HG03571 (cell line): Measurements from ENCODE around the gene SLC40A1.

Experiments used
- ATAC-seq: cut with Tn5 transposase; IDR thresholded peaks from one replicate; pipeline ENCODE4 v1.9.1; 2021; ENCODE audit not compliant: unreplicated experiment

SLC40A1 gene

DNA sequence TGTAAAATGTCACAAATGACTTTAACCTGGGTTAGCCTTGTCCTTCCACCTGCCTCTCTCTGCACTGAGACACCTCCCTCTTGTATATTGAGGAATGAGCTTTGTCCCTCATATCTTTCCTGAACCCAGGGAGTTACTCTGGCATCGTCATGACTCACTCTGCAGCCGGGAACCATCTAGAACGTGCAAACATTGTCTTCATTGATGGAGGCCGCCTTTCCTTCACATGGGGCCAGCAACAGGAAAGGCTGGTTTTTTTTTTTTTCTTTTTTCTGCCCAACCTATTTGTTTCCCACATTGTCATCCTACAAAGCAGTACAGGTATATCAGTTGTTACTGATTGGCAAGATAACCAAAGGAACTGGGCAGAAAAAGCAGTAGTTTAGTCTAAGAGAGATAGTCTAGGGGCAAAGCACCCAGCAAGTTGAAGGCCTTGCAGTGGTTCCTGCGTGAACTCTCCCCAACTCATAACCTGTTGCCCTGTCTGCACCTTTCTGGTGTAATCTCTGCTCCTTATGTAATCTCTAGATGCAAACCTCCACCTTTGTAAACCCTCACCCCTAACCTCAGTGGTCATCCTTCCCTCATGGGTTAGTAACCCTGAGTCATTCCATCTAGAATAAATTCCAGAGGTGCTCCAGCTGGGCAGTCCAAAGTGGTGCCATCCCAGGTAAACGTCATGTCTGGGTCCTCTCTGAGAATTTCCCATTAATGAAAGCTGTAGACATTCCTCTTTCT lies 38.3 kb downstream of the SLC40A1 start:
- ATAC-seq = no peak

DNA sequence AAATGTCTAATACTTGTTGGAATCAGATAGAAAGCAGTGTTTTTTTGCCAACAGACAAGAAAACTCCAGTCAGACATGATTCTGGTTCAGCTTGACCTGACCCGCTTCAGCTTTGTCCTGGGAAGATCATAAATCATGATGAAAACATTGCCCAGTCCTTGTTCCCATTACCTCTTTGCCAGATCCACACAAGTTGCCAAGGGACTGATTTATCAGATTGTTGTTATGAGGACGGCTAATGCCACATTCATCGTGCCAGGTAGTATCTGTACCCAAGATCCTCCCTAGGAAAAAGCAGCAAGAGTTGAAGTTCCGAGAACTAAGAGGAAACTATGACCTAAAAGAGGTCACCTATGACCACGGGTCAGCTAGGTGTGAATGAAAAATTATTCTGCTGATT lies 39.0 kb downstream of the SLC40A1 start:
- ATAC-seq = no peak

DNA sequence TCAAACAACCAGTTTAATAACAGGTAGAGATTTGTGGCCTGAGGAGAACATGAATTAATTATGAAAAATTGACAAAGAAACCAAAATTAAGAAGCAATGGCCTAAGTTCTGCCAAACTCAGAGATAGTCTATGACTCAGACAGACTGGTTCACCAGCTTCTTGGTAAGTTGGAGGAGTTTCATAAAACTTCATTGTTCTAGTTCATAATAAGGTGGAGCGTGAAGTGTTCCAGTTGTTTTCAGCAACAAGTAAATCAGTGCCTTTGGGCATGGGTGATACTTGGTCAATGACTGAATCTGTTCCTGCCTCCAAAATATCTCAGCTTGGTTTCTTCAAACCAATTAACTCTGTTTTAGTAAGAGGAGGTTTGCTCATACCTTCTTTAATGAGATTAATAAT lies 40.0 kb downstream of the SLC40A1 start:
- ATAC-seq = no peak

DNA sequence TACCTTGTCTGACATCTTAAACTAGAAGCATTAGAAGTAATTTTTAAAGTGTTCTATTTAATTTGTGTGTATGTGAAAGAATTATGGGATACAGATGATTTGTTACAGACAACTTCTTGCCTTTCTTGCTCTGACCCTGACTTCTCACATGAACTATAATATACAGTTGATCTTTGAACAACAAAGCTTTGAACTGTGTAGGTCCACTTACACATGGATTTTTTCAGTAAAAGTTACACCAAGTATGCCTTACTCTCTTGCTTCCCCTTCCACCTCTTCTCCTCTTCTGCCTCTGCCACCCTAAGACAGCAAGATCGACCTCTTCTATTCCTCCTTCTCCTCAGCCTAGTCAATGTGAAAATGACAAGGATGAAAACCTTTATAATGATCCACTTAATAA lies 42.2 kb downstream of the SLC40A1 start:
- no peak for ATAC-seq

DNA sequence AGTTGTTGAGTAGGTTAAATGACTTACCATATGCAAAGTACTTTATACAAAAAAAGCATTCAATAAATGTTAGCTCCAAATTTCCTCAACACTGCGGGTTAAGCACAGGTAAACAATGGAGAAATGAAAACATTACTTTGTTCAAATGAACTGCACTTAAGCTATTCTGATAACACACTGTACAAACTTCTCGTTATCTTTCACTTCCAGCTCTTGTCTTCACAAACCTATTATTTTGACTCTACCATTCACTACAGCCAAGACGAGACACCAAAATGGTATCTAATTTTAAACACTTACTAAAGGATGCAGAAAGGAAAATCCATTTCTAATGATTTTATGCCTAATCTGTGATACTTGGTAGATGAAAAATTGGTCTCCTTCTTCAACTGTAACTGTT lies 43.8 kb downstream of the SLC40A1 start:
- no peak for ATAC-seq

DNA sequence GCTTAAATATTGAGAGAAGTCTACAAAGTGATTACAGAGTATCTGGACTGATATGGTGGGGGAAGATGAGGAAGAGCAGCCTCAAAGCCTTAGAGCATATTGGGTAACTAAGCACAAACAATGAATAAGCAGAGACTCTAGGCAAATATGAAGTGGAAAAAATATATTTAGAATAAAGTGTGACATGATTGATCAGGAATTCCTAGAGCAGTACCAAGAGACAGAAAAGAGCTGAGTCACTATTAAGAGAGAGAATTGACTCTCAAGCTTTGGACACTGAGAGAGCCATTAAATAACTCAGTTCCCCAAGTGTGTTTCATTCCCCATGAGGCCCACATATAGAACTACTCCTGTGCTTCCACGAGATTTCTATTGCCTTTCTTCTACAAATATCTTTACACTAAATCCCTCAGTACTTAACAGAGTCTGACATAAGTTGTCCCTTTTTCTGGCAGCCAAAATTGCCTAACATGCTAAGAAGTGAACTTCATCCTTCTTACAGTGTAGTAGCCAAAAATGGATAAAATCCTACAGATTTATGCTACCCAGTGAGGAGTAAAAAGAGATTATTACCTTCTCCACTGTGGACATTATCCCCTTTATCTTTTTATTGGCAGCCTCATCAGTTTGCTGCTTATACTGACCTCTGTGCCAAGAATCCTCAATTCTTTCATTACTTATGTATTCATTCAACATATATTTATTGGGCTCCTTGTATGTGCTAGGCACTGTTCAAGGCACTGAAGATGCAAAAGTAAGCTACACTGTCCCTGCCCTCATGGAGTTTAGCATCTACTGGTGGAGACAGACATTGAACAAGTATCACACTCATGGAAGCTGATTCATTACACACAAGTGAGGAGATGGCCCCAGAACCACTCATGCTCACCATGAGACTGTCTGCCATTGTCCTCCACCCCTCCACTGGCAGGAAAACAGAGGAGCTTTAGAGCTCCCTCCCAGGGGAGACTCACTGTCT lies 45.4 kb downstream of the SLC40A1 start:
- ATAC-seq = no peak

DNA sequence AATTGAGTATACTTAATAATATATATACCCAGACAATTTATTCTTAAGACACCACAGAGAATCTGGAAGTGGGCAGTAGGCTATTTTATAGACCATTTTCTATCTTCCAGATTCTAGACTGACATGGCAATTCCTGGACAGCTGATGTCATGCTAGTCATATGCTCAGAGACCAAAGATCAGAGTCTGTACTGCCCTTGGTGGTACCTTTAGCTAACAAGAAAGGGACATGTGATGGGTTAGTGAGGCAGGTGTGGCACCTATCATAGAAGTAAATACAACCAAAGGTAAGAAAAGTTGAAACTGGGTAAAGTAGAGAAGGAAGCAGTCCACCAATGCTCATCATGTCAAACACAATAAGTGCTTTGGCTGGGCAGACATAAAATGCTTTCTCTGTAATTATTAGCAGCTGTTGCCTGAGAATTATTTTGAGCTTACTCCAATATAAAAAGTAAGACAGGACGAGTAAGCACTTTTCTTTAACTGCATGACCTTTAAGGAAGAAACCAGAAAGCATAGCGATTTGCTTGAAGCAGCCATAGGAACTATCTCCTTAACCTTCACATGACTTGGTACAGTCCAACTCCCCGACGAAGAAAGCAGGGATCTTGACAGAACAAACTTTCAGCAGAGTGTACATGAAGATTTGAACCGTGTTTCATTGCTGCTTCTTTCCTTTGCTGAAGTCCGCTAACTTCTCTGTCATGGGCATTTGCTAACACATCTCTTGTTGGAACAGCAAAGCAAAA lies 47.1 kb downstream of the SLC40A1 start:
- ATAC-seq = no peak

DNA sequence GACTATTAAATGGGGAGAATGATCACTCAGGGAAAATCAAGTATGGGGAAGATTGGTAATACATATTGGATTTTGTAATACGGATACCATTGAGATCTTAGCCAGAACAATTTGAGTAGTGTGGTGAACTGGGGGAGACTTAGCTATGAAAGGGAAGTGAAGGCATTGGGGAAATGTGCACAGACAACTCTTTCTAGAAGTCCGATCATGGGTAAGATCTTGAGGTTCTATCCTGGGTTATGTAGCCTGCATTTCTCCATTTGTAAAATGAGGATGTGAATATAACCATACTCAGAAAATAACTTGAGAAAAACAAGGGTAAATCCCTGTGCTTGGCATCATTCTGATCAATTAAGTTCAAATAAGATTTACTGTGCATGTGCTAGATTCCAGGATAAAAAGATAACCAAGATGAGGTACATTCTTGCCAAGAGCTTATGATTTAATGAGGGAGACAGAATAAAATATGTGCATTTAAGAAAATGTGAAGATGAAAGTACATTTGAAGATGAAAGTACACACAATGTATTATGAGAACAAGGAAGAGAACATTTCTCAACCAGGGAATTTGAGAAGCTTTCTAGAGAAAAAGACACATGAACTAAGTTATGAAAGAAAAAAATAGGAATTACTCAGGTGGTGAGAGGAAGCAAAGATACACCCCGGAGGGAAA lies 49.5 kb downstream of the SLC40A1 start:
- no peak for ATAC-seq

DNA sequence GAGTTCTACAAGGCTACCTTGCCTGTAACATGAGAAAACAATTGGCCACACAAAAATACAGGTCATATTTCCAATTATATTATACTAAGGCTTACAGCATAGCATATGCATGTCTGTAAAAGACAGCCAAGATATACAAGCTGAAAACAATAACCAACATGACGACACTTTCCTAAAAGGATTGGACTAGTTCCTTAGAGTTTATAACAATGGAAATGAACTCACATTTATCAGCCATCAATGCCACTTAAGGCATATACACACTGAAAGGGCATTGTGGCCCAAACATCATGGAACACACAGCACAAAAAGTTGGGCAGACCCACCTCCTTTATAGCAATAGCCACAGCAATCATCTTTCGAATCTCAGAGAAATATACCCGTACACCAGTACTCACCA lies 52.0 kb downstream of the SLC40A1 start:
- ATAC-seq = no peak

DNA sequence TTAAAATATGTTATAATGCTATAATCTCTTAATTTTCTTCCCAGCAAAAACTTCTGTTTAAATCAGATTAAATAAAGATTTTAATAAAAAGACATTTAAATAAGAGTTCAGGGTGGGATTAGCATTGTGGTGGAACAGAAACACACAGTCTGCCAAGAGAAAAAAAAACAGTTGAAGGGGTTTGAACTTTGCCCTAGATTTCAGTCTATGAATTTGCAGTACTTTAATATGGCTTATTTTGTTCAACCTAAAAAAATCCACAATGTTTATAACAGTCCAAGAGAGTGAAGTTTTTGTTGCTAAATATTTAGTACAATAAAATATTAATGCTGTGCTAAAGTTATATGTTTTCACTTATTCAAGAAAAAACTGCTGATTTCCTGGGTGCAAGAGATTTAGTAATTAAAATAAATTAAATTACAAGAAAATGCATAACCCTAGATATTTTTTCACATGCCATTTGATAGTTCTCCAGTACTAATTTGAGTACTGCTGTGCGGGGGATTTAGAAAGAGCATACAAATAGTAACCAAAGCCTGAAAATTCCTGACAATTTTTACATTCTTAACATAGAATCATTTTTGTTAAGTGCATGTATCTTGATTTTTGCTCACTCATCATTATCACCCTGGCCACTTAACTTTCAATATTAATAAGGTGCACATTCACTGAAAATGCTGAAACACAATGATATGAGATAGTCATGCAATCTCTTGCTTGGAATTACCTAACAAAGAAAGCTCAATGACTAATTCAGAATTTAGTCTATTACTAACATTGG lies 52.6 kb downstream of the SLC40A1 start:
- no peak for ATAC-seq

DNA sequence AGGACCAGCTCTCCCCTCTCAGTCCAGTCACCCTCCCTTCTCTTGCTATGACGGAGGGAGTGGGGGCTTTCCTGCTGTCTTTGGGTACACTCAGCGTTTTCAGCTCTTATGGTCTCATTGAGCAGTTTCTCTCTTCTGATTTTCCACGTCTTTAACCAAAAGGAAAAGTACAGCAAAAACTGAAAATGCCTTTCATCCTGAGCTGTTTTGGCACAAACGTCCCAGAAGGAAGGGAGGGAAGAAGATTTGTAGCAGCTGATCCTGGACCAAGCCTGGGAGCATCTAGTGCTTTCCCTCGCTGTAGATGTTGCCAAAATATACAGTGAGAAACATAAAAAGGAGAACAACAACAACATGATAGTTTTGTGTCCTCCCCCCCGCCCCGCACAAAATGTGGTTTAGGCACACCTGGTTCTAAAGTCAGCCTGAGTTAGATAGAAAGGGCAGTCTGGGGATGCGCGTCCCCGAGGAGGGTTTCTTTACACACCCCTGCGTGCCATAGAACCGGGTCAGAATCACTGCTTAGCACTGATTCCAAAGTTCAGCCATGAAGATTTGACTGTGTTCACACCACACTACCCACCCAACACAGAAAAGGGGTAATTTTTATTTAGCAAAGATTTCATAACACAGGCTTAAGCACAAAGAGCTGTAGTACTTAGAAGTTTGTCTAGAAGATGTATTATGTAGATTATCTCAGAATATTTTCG lies 53.4 kb downstream of the SLC40A1 start:
- ATAC-seq = no peak

DNA sequence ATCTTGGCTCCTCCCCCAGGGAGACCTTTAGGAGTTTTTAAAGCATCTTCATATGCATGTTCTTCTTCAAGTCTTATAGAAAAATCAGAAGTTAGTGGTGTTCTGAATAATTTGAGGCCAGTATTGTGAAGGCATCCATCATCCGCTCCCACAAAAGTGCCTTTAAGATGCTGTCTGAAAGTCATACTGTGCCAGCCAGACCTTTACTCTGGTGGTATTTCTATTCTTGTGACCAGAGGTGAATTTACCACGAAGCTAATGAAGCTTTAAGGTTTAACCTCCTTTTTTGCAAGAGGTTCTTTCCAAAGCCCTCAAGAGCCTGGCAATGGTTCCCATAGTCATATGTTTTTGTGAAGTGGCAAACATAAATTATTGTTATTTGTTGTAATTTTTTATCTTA lies 54.3 kb downstream of the SLC40A1 start:
- no peak for ATAC-seq

DNA sequence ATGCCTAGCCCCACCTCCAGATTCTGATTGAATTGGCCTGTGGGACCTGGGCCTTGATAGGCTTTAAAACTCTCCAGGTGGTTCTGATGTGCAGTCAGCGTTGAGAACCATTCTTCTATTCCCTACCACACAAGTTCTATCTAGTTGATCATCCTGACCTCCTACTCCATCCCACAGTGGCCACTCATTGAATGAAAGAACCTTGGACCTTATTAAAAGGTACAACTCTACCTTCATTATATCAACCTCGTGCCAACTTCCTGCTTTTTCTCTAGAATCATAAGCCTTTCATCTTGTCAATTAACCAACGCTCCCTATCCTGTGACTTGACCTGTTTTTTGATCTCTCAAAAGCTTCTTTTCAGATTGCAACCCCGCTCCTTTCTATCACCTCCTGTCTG lies 55.8 kb downstream of the SLC40A1 start:
- ATAC-seq = no peak

DNA sequence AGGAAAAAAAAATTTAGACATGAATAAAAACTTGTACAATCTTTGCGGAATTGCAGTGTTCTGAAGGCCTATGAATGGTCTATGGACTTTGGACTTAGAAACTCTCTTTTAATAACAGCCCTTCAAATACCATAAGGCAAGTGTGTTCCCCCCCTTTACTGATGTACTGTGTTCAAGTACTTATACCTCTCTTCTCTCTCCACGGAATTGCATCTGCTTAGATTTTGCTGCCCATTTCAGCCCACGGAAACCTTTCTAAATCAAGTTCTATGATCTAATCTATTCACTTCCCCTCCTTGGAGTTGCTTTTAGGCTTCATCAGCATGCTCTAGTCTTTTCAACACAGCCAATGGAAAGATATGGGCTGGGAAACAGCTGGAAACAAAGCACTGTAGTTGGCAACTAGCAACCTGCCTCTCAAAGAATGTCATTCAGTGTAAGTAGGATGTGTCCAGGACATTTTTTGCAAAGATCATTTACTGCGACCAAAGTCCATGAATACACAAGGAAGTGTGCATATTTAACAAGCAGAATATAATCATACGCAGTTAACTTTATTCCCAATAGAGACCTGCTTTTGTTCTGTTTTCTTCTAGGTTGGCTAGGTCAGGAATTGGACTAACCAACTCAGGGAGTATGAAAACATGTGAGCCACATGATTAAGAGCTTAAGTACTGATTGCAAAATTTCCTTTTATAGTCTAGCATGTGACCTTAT lies 58.0 kb downstream of the SLC40A1 start:
- no peak for ATAC-seq

DNA sequence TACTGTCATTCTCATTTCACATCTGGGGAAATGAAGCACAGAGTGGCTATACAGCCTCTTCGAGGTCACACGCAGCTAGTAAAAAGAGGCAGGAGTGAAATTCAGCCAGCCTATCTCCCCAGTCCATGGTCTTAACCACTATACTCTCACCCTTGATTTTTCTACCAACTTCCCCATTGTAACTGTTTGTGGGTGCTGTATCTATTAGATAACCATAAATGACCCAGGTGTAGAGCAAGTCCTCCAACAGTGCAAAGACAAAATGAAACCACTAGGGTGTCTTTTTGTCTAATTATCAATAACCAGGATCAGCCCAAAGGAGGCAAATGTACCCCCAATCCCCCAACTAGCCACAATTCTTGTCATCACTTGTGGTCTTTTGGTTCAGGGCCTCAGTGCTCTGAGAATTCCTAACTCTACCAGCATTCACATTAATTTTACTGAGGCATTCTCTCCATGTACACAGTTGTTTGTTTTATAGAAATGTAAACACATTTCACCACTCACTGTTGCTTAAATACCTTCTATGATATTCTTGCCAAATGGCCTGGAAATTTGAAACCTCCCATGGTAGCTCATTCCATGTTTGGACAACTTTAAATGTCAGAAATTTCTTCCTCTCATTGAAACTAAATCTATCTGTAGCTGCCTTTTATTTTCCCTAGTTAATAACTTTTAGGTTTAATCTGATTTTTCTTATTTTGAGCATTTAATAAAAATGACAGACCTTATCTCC lies 58.7 kb downstream of the SLC40A1 start:
- no peak for ATAC-seq

DNA sequence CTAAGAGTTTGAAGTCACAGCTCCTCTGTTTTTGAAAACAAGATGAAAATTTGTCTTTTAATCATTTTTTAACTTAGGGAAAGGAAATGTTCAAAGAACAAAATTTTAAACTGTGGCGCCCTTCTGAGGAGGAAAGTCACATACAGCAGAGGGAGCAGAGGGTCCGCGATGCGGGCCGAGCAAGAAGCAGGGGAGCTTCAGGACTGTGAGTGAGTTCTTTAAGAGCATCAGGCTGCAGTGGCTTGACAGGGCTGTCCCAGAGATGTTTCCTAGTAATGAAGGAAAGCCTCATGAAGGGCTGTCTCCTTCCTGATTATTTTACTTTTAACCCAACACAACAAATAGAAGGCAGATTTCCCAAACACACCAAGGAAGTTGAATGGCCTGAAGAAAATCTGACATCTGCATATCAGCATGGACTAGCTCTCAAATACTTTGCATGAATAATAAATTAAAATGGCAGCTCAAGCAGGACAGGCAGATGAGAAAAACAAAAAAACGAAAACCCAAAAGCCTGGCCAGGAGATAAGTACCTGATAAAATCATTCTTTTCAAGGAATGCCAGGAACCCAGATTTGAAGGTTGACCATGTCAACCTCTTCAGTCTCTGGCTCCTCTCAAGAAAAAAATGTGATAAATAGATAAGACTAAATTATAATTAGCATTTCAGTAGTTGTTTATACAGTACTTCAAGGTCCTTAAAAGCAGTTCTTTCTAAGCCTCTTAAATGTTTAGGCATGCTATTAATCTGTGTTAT lies 60.8 kb downstream of the SLC40A1 start:
- no peak for ATAC-seq

DNA sequence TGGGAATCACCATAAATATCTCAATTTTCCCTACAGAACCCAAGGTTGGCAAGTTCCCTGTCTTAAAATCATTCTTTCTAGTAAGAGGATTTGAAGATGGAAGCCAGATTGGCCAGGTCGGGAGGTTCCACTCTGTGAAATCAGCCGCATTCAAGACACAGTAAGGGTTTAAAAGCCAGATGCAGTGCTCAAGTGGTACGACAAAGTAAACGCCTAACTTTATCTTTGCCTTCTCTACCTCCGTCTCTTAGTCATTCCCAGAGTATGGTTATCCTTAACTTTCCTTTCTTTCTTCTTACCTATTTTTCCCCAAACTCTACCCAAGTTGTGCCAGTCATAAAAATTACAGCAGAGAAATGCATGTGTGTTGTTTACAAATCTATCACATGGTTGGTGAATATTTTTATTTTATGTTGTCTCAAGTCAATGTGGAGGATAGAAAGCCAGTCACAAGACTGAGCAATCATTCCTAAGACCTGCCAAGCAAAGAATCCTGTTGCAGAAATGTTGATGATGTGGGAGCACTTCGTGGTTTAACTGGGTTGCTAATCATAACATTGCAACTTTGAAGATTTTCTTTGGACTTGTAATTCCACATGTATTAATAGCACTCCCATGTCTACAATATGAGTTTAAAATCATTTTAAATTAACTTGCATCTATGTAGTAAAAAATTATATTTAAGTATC lies 62.6 kb downstream of the SLC40A1 start:
- ATAC-seq = no peak
